HEK293 (cell line): ENCODE results near the gene ERBB2.

ENCODE experiments used
- GLIS2 ChIP-seq: fragments of 450-650 bp; formaldehyde crosslinking; IDR thresholded peaks from 2 replicates; pipeline ENCODE4 v1.5.1; 2016; ENCODE audit warnings: missing biosample characterization, missing genetic modification characterization
- KLF1 ChIP-seq: fragments of 450-650 bp; formaldehyde crosslinking; IDR thresholded peaks from 2 replicates; pipeline ENCODE4 v1.5.1; 2016; ENCODE audit warnings: missing biosample characterization, missing genetic modification characterization
- TSHZ1 ChIP-seq: fragments of 450-650 bp; formaldehyde crosslinking; IDR thresholded peaks from 2 replicates; pipeline ENCODE4 v1.5.1; 2016; ENCODE audit warnings: missing biosample characterization, missing genetic modification characterization, borderline replicate concordance
- WT1 ChIP-seq: fragments of 450-650 bp; formaldehyde crosslinking; IDR thresholded peaks from 2 replicates; pipeline ENCODE4 v1.5.1; 2016; ENCODE audit warnings: missing biosample characterization, missing genetic modification characterization
- ZBTB17 ChIP-seq: fragments of 450-650 bp; formaldehyde crosslinking; IDR thresholded peaks from 2 replicates; pipeline ENCODE4 v1.5.1; 2016; ENCODE audit warnings: missing biosample characterization, missing genetic modification characterization
- ZBTB21 ChIP-seq: fragments of 450-650 bp; formaldehyde crosslinking; IDR thresholded peaks from 2 replicates; pipeline ENCODE4 v1.5.1; 2017; ENCODE audit warnings: missing biosample characterization, missing genetic modification characterization
- ZBTB49 ChIP-seq: fragments of 450-650 bp; formaldehyde crosslinking; IDR thresholded peaks from 2 replicates; pipeline ENCODE4 v1.5.1; 2016; ENCODE audit warnings: missing biosample characterization, missing genetic modification characterization, low read depth
- ZNF169 ChIP-seq: fragments of 450-650 bp; formaldehyde crosslinking; IDR thresholded peaks from 2 replicates; pipeline ENCODE4 v1.5.1; 2016; ENCODE audit warnings: missing biosample characterization, missing genetic modification characterization
- ZNF335 ChIP-seq: fragments of 450-650 bp; formaldehyde crosslinking; conservative IDR thresholded peaks from 2 replicates; pipeline ENCODE4 v1.5.1; 2016; ENCODE audit warnings: missing biosample characterization, missing genetic modification characterization
- ZNF677 ChIP-seq: fragments of 450-650 bp; IDR thresholded peaks from 2 replicates; pipeline ENCODE4 v1.5.0; 2018; ENCODE audit warnings: missing biosample characterization, mild to moderate bottlenecking, missing genetic modification characterization, moderate library complexity
- TF ChIP-seq, protein P1 (sequence below): fragments of 450-650 bp; formaldehyde crosslinking; conservative IDR thresholded peaks from 2 replicates; pipeline ENCODE4 v1.5.1; 2016; ENCODE audit warnings: low read depth, missing biosample characterization, missing genetic modification characterization
- TF ChIP-seq, protein P2 (sequence below): fragments of 450-650 bp; formaldehyde crosslinking; IDR thresholded peaks from 2 replicates; pipeline ENCODE4 v1.5.1; 2016; ENCODE audit warnings: missing biosample characterization, missing genetic modification characterization
- TF ChIP-seq, protein P3 (sequence below): fragments of 450-650 bp; formaldehyde crosslinking; IDR thresholded peaks from 2 replicates; pipeline ENCODE4 v1.5.1; 2016; ENCODE audit warnings: missing biosample characterization, missing genetic modification characterization

Gene ERBB2

DNA sequence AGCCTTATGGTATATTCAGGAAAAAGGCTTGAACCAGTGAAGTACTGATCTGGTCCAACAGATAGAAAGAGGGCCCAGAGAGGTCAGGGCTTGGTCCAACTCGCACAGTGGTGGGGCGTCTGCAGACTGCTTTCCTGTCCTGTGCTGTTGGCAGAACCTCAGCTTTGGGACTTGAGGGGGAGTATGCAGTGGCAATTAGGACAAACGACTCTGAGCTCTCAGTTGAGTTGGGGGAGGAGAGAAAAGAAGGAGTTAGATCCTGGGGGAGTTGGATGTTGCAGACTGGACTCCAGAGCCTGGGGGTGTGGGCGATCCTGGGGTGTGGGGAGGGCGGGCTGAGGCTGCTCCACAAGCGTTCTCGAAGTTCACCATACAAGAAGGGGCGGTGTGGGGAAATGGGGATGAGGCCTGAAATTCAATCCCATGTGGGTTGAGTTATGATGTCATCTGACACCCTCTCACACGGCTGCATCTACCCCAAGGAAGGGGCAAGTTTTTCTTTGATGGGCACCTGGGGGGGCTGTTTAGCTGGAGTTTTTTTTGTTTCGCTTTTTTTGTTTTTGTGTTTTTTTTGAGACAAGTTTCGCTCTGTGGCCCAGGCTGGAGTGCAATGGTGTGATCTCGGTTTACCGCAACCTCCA lies 52.5 kb downstream of the ERBB2 start (continued):
- TF ChIP-seq KLF1 (tag by site-specific recombination): peak; percentile 73
- TF ChIP-seq TSHZ1 (tag by site-specific recombination): no peak
- TF ChIP-seq, protein P1, sequence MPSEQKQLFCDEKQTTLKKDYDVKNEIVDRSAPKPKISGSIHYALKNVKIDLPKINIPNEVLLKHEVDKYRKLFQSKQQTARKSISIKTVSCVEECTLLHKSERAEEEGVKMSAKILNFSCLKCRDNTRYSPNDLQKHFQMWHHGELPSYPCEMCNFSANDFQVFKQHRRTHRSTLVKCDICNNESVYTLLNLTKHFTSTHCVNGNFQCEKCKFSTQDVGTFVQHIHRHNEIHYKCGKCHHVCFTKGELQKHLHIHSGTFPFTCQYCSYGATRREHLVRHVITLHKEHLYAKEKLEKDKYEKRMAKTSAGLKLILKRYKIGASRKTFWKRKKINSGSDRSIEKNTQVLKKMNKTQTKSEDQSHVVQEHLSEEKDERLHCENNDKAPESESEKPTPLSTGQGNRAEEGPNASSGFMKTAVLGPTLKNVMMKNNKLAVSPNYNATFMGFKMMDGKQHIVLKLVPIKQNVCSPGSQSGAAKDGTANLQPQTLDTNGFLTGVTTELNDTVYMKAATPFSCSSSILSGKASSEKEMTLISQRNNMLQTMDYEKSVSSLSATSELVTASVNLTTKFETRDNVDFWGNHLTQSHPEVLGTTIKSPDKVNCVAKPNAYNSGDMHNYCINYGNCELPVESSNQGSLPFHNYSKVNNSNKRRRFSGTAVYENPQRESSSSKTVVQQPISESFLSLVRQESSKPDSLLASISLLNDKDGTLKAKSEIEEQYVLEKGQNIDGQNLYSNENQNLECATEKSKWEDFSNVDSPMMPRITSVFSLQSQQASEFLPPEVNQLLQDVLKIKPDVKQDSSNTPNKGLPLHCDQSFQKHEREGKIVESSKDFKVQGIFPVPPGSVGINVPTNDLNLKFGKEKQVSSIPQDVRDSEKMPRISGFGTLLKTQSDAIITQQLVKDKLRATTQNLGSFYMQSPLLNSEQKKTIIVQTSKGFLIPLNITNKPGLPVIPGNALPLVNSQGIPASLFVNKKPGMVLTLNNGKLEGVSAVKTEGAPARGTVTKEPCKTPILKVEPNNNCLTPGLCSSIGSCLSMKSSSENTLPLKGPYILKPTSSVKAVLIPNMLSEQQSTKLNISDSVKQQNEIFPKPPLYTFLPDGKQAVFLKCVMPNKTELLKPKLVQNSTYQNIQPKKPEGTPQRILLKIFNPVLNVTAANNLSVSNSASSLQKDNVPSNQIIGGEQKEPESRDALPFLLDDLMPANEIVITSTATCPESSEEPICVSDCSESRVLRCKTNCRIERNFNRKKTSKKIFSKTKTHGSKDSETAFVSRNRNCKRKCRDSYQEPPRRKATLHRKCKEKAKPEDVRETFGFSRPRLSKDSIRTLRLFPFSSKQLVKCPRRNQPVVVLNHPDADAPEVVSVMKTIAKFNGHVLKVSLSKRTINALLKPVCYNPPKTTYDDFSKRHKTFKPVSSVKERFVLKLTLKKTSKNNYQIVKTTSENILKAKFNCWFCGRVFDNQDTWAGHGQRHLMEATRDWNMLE: no peak
- peak; percentile 60 for TF ChIP-seq GLIS2 (tag by site-specific recombination)
- TF ChIP-seq ZNF677 (tag by site-specific recombination): no peak
- TF ChIP-seq ZNF169 (tag by site-specific recombination): no peak
- no peak for TF ChIP-seq ZBTB49 (tag by site-specific recombination)
- 0 out of 2 replicates have a peak, but pooled peaks have one; percentile 13 for TF ChIP-seq ZNF335
- TF ChIP-seq WT1 (tag by site-specific recombination): no peak
- TF ChIP-seq ZBTB17 (tag by site-specific recombination): peak; percentile 44; the same call in 1 of the 2 replicates
- peak; percentile 47; the same call in 1 of the 2 replicates for TF ChIP-seq ZBTB21 (tag by site-specific recombination)
- TF ChIP-seq, protein P2, sequence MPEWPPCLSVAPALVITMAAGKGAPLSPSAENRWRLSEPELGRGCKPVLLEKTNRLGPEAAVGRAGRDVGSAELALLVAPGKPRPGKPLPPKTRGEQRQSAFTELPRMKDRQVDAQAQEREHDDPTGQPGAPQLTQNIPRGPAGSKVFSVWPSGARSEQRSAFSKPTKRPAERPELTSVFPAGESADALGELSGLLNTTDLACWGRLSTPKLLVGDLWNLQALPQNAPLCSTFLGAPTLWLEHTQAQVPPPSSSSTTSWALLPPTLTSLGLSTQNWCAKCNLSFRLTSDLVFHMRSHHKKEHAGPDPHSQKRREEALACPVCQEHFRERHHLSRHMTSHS (tag by site-specific recombination): no peak
- TF ChIP-seq, protein P3, sequence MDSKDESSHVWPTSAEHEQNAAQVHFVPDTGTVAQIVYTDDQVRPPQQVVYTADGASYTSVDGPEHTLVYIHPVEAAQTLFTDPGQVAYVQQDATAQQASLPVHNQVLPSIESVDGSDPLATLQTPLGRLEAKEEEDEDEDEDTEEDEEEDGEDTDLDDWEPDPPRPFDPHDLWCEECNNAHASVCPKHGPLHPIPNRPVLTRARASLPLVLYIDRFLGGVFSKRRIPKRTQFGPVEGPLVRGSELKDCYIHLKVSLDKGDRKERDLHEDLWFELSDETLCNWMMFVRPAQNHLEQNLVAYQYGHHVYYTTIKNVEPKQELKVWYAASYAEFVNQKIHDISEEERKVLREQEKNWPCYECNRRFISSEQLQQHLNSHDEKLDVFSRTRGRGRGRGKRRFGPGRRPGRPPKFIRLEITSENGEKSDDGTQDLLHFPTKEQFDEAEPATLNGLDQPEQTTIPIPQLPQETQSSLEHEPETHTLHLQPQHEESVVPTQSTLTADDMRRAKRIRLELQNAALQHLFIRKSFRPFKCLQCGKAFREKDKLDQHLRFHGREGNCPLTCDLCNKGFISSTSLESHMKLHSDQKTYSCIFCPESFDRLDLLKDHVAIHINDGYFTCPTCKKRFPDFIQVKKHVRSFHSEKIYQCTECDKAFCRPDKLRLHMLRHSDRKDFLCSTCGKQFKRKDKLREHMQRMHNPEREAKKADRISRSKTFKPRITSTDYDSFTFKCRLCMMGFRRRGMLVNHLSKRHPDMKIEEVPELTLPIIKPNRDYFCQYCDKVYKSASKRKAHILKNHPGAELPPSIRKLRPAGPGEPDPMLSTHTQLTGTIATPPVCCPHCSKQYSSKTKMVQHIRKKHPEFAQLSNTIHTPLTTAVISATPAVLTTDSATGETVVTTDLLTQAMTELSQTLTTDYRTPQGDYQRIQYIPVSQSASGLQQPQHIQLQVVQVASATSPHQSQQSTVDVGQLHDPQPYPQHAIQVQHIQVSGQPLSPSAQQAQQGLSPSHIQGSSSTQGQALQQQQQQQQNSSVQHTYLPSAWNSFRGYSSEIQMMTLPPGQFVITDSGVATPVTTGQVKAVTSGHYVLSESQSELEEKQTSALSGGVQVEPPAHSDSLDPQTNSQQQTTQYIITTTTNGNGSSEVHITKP (tag by site-specific recombination): peak; percentile 23; the same call in 1 of the 2 replicates
